IMR-90 (cell line): ENCODE results near the gene ST3GAL4. TPM values are rescaled to one million over a fixed set of nuclear protein-coding genes. Genes with fewer than 3 reads are reported as not detected.

ENCODE experiments used
- ATAC-seq: fragments of 200-7000 bp; cut with Tn5 transposase; 2 replicates; pipeline ENCODE4 v1.9.1; 2020; ENCODE audit warnings: low read depth, mild to moderate bottlenecking, moderate library complexity
- BruUV-seq: library from RNA; stranded (reverse); fragments of 400-500 nt; replicated peaks from 2 replicates; lab custom pipeline; 2021; lab: Mats Ljungman, UMichigan
- CTCF ChIA-PET: fragments of 300-600 bp; formaldehyde crosslinking; extraction: SDS; loops from one replicate; lab custom pipeline; 2021; ENCODE audit warnings: antibody characterized with exemption; lab: Yijun Ruan, JAX
- POLR2A ChIA-PET: fragments of 300-600 bp; sonication (Branson Sonifier 250); formaldehyde crosslinking; loops from one replicate; lab custom pipeline; 2022; ENCODE audit warnings: antibody characterized with exemption; ENCODE audit not compliant: unreplicated experiment; lab: Charles Lee
- DNase-seq: peaks from one replicate; pipeline ENCODE4 v3.0.0; 2013
- H2AFZ ChIP-seq: replicated peaks from 2 replicates; pipeline ENCODE3; 2013; ENCODE audit warnings: low read length, mild to moderate bottlenecking; ENCODE audit not compliant: poor library complexity
- H2AK5ac ChIP-seq: 2 replicates; pipeline ENCODE4 v1.6.1; 2013; ENCODE audit warnings: low read depth, low read length, inconsistent platforms
- H2AK9ac ChIP-seq: replicated peaks from 2 replicates; pipeline ENCODE3; 2013; ENCODE audit warnings: mild to moderate bottlenecking, low read depth, low read length, moderate library complexity; ENCODE audit not compliant: poor library complexity
- H2BK120ac ChIP-seq: 2 replicates; pipeline ENCODE4 v1.6.1; 2013; ENCODE audit warnings: low read depth, low read length, inconsistent platforms
- H2BK15ac ChIP-seq: 3 replicates; pipeline ENCODE4 v1.6.1; 2013; ENCODE audit warnings: low read depth, low read length, inconsistent platforms
- H2BK20ac ChIP-seq: 2 replicates; pipeline ENCODE4 v1.6.1; 2013; ENCODE audit warnings: low read depth, mild to moderate bottlenecking, inconsistent platforms, low read length, moderate library complexity
- H2BK5ac ChIP-seq: 2 replicates; pipeline ENCODE4 v1.6.1; 2013; ENCODE audit warnings: mild to moderate bottlenecking, low read depth, low read length, inconsistent platforms; ENCODE audit not compliant: poor library complexity, severe bottlenecking
- H3K14ac ChIP-seq: replicated peaks from 2 replicates; pipeline ENCODE4 v1.6.1; 2013; ENCODE audit warnings: low read depth, low read length, inconsistent platforms
- H3K18ac ChIP-seq: 2 replicates; pipeline ENCODE4 v1.6.1; 2013; ENCODE audit warnings: low read depth, low read length, control low read depth
- H3K23ac ChIP-seq: 2 replicates; pipeline ENCODE4 v1.6.1; 2013; ENCODE audit warnings: low read depth, low read length, inconsistent platforms
- H3K27ac ChIP-seq: 2 replicates; pipeline ENCODE4 v1.5.1; 2013; ENCODE audit warnings: mild to moderate bottlenecking, control low read depth, low read length; ENCODE audit not compliant: insufficient read depth
- H3K27me3 ChIP-seq: 2 replicates; pipeline ENCODE4 v1.6.1; 2013; ENCODE audit warnings: low read length; ENCODE audit not compliant: control insufficient read depth, insufficient read depth
- H3K36me3 ChIP-seq: 2 replicates; pipeline ENCODE4 v1.6.1; 2013; ENCODE audit warnings: low read length, mixed read lengths; ENCODE audit not compliant: control insufficient read depth, insufficient read depth
- H3K4ac ChIP-seq: 2 replicates; pipeline ENCODE4 v1.6.1; 2013; ENCODE audit warnings: low read depth, low read length, inconsistent platforms
- H3K4me1 ChIP-seq: 2 replicates; pipeline ENCODE4 v1.6.1; 2013; ENCODE audit warnings: low read length, mixed read lengths; ENCODE audit not compliant: control insufficient read depth, insufficient read depth
- H3K4me2 ChIP-seq: 2 replicates; pipeline ENCODE4 v1.6.1; 2013; ENCODE audit warnings: low read depth, mild to moderate bottlenecking, control low read depth, low read length, moderate library complexity
- H3K4me3 ChIP-seq: 2 replicates; pipeline ENCODE4 v1.5.1; 2013; ENCODE audit warnings: low read depth, mild to moderate bottlenecking, control low read depth, low read length, moderate library complexity; ENCODE audit not compliant: insufficient read depth
- H3K56ac ChIP-seq: 2 replicates; pipeline ENCODE4 v1.6.1; 2013; ENCODE audit warnings: low read length, inconsistent platforms; ENCODE audit not compliant: insufficient read depth; ENCODE audit errors: extremely low read depth
- H3K79me1 ChIP-seq, 2 experiments: 2 replicates each; pipeline ENCODE4 v1.6.1; 2013; ENCODE audit warnings: low read length in 2 of 2, inconsistent platforms in 1 of 2, low read depth in 1 of 2
- H3K9ac ChIP-seq: 2 replicates; pipeline ENCODE4 v1.6.1; 2013; ENCODE audit warnings: low read depth, low read length, control low read depth
- H3K9me1 ChIP-seq: 2 replicates; pipeline ENCODE4 v1.6.1; 2013; ENCODE audit warnings: low read length, inconsistent platforms; ENCODE audit not compliant: insufficient read depth
- H3K9me3 ChIP-seq: 2 replicates; pipeline ENCODE4 v1.6.1; 2013; ENCODE audit warnings: low read length; ENCODE audit not compliant: control insufficient read depth, insufficient read depth
- H4K20me1 ChIP-seq: 2 replicates; pipeline ENCODE4 v1.6.1; 2013; ENCODE audit warnings: low read length, inconsistent platforms; ENCODE audit not compliant: insufficient read depth
- H4K5ac ChIP-seq: 2 replicates; pipeline ENCODE4 v1.6.1; 2013; ENCODE audit warnings: mild to moderate bottlenecking, low read depth, low read length, control low read depth
- H4K8ac ChIP-seq, 2 experiments: 2 replicates each; pipeline ENCODE4 v1.6.1; 2013; ENCODE audit warnings: low read depth in 2 of 2, low read length in 2 of 2, control low read depth in 1 of 2, inconsistent platforms in 1 of 2
- H4K91ac ChIP-seq: 2 replicates; pipeline ENCODE4 v1.6.1; 2013; ENCODE audit warnings: low read depth, low read length, inconsistent platforms; ENCODE audit not compliant: insufficient read depth
- CEBPB ChIP-seq: IDR thresholded peaks from 2 replicates; pipeline ENCODE4 v1.6.1; 2012; ENCODE audit warnings: low read depth, low read length, improper control_type of control experiment
- CHD1 ChIP-seq: IDR thresholded peaks from 2 replicates; pipeline ENCODE4 v1.6.1; 2012; ENCODE audit warnings: low read depth, low read length, improper control_type of control experiment
- CTCF ChIP-seq: conservative IDR thresholded peaks from 2 replicates; pipeline ENCODE4 v1.5.1; 2012; ENCODE audit warnings: mild to moderate bottlenecking, low read depth, low read length, improper control_type of control experiment
- FOS ChIP-seq: fragments of 150-350 bp; IDR thresholded peaks from 2 replicates; pipeline ENCODE4 v1.6.1; 2016; ENCODE audit warnings: low read depth, low read length
- MAFK ChIP-seq: IDR thresholded peaks from 2 replicates; pipeline ENCODE4 v1.6.1; 2012; ENCODE audit warnings: low read depth, low read length, improper control_type of control experiment
- RCOR1 ChIP-seq: IDR thresholded peaks from 2 replicates; pipeline ENCODE4 v1.6.1; 2012; ENCODE audit warnings: mild to moderate bottlenecking, low read length, improper control_type of control experiment; ENCODE audit not compliant: insufficient replicate concordance
- USF2 ChIP-seq: fragments of 150-350 bp; IDR thresholded peaks from 2 replicates; pipeline ENCODE4 v1.6.1; 2017; ENCODE audit warnings: mild to moderate bottlenecking, antibody characterized with exemption, low read length, low read depth
- WGBS, 2 experiments: methylation state at CpG; one replicate each; pipeline versions ENCODE4 v1.1.5 to v1.1.7; 2013; ENCODE audit warnings: missing lambda C conversion rate in 2 of 2; ENCODE audit not compliant: insufficient read length in 1 of 2; ENCODE audit errors: extremely low coverage in 2 of 2; 5-methylcytosine and 5-hydroxymethylcytosine counted together
- dilution Hi-C: fragments of 300-500 bp; cut with HindIII; formaldehyde crosslinking; loops from one replicate; pipeline ENCODE4 v1.14.3; 2018; ENCODE audit warnings: low sequenced_read_pairs; ENCODE audit not compliant: unreplicated experiment
- in situ Hi-C: fragments of 300-500 bp; cut with MboI; formaldehyde crosslinking; loops from 3 replicates; pipeline ENCODE4 v1.14.3; 2019; ENCODE audit warnings: low sequenced_read_pairs, inconsistent platforms, mixed read lengths
- intact Hi-C: fragments of 100-400 bp; cut with micrococcal nuclease; formaldehyde crosslinking; loops from 2 replicates; pipeline ENCODE4 v1.10.0; 2022
- polyA plus RNA-seq, 3 experiments: library from polyadenylated mRNA; depleted of rRNA; stranded (reverse); fragments of >200 nt; gene quantifications; 2 replicates each; pipeline ENCODE4 v1.2.3, GENCODE V29; 2012; ENCODE audit warnings: low replicate concordance in 1 of 3
- total RNA-seq: library from RNA; depleted of rRNA; stranded (reverse); fragments of >200 nt; gene quantifications from 2 replicates; pipeline ENCODE4 v1.2.3, GENCODE V29; 2012

ST3GAL4 gene
- total and polyA plus RNA-seq, 2 of the 4 experiments (the other 2 are of a cell fraction) = 17.0 to 19.7 TPM

- TF ChIP-seq USF2 = no peak
Measured at GRCh38 chr11:126452241-126453101, 97.0 kb downstream of the ST3GAL4 start (continued).

- Histone ChIP-seq H3K9me1 (peaks cover 5% of the 10 kb centered on the region), H3K27me3 (peaks cover 5% of the 10 kb centered on the region; the same call in 1 of the 2 replicates), H4K20me1 (0 out of 2 replicates have a peak, but pooled peaks cover 5% of the 10 kb centered on the region), H3K14ac (no peak overlapping the region), H3K27ac (no peak overlapping the region), H3K4me3 (no peak overlapping the region), H2BK20ac (no peak overlapping the region), H2AK5ac (no peak overlapping the region), H2AFZ (peak overlapping the region; percentile 10), H2BK15ac (no peak overlapping the region), H3K56ac (no peak overlapping the region), H4K8ac (no peak overlapping the region), H2BK5ac (no peak overlapping the region), H4K5ac (no peak overlapping the region), H3K9me3 (no peaks in the 10 kb centered on the region), H2AK9ac (no peak overlapping the region), H3K4me1 (peaks cover 2% of the 10 kb centered on the region; the same call in 1 of the 2 replicates), H3K79me1 (no peaks in the 10 kb centered on the region), H4K91ac (no peak overlapping the region), H2BK120ac (no peak overlapping the region), H3K36me3 (no peaks in the 10 kb centered on the region), H3K9ac (no peak overlapping the region), H3K23ac (no peak overlapping the region), H3K4me2 (no peak overlapping the region), H3K18ac (no peak overlapping the region), H3K4ac (no peak overlapping the region)
- ATAC-seq = no peak
- DNase-seq = no peak
- dilution Hi-C loops = no loop called here
- POLR2A ChIA-PET = no interaction called here
- intact Hi-C loops = no loop called here
- BruUV-seq = no TSS peak
- in situ Hi-C loops = no loop called here
- no peak for TF ChIP-seq CEBPB
- no peak for TF ChIP-seq CTCF
- TF ChIP-seq RCOR1 = no peak
- no peak for TF ChIP-seq CHD1
- TF ChIP-seq FOS = no peak
- no peak for TF ChIP-seq MAFK
- 95% methylated on average over 4 of the region's 15 CpGs; no CpG with 5 or more reads in 1 of the 2 experiments for WGBS, 2 experiments
- CTCF ChIA-PET = no interaction called here
Measured at GRCh38 chr11:126456089-126456488, 100.6 kb downstream of the ST3GAL4 start.
